ENCODE results near the gene STK33. TPM values are rescaled to one million over a fixed set of nuclear protein-coding genes. Genes with fewer than 3 reads are reported as not detected.

The STK33 gene
- total RNA-seq, 1 donor from 2014 or later: 0.62 TPM

DNA sequence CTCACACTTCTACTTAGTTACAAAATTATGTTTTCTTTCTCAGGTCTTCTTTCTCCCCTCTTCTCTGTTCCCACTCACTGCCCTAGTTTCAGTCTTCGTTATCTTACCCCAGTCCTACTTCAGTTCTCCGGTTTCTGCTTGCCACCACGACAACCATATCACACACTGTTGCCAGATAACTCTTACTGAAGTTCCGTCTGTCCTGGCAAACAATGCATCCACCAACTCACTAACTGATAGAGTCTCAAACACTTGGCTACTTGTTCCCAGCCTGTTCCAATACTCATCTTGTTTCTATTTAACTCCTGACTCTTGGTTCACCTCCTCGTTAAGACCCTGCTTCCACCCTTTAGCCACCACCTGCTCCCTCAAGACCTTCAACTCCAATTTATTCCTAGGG, 164.5 kb downstream of the STK33 start:
- H3K9me3 Mint-ChIP-seq: no peaks in the 10 kb centered on the region
- H3K27me3 Mint-ChIP-seq (ENCODE audit: insufficient read depth): no peaks in the 10 kb centered on the region
- no peak for DNase-seq (ENCODE audit: low spot score)
- no peak overlapping the region for H3K4me3 Mint-ChIP-seq
- H3K4me1 Mint-ChIP-seq (ENCODE audit: low read depth): no peaks in the 10 kb centered on the region
- H3K27ac Mint-ChIP-seq: no peak overlapping the region
- H3K36me3 Mint-ChIP-seq (ENCODE audit: low read depth): no peaks in the 10 kb centered on the region
- intact Hi-C loops (cut with micrococcal nuclease): no loop called here

- H3K4me3 Mint-ChIP-seq: no peak overlapping the region
- H3K36me3 Mint-ChIP-seq (ENCODE audit: low read depth): no peaks in the 10 kb centered on the region
- intact Hi-C loops (cut with micrococcal nuclease): no loop called here
- H3K27ac Mint-ChIP-seq: no peak overlapping the region
- no peaks in the 10 kb centered on the region for H3K4me1 Mint-ChIP-seq (ENCODE audit: low read depth)
- no peaks in the 10 kb centered on the region for H3K9me3 Mint-ChIP-seq
- H3K27me3 Mint-ChIP-seq (ENCODE audit: insufficient read depth): no peaks in the 10 kb centered on the region
- DNase-seq (ENCODE audit: low spot score): no peak
These were observed 168.0 kb downstream of the STK33 start for GRCh38 chr11:8426076-8426475.

DNA sequence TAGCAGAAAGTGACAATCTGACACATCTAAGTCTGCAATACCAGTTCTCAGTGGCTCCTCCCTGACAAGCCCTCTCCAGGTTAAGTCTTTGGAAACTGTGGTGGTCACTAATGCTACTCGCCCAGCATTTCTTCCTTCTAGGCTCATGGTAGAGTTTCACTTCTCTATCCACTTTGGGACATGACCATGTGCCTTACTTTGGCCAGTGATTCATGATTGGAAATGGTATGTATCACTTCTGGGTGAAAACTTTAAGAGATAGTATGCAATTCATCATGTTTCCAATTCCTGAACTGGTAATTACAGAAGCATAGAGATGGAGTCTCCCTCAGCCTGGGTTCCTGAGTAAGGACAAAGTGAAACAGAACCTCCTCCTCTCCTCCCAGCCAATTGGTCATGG, 178.8 kb downstream of the STK33 start:
- intact Hi-C loops (cut with micrococcal nuclease): no loop called here
- Mint-ChIP-seq H3K4me3 (no peak overlapping the region), H3K27ac (no peak overlapping the region), H3K4me1 (ENCODE audit: low read depth) (no peaks in the 10 kb centered on the region), H3K27me3 (ENCODE audit: insufficient read depth) (no peaks in the 10 kb centered on the region), H3K36me3 (ENCODE audit: low read depth) (no peaks in the 10 kb centered on the region), H3K9me3 (no peaks in the 10 kb centered on the region)
- no peak for DNase-seq (ENCODE audit: low spot score)

- intact Hi-C loops (cut with micrococcal nuclease): no loop called here
- Mint-ChIP-seq H3K36me3 (ENCODE audit: low read depth) (no peaks in the 10 kb centered on the region), H3K27me3 (ENCODE audit: insufficient read depth) (peaks cover 1% of the 10 kb centered on the region), H3K9me3 (no peaks in the 10 kb centered on the region), H3K4me1 (ENCODE audit: low read depth) (no peaks in the 10 kb centered on the region), H3K27ac (no peak overlapping the region), H3K4me3 (no peak overlapping the region)
- DNase-seq (ENCODE audit: low spot score): no peak
These were observed 185.7 kb downstream of the STK33 start for GRCh38 chr11:8408151-8408941.

GRCh38 chr11:8403310-8403709, 190.7 kb downstream of the STK33 start:
- intact Hi-C loops (cut with micrococcal nuclease): no loop called here

DNA sequence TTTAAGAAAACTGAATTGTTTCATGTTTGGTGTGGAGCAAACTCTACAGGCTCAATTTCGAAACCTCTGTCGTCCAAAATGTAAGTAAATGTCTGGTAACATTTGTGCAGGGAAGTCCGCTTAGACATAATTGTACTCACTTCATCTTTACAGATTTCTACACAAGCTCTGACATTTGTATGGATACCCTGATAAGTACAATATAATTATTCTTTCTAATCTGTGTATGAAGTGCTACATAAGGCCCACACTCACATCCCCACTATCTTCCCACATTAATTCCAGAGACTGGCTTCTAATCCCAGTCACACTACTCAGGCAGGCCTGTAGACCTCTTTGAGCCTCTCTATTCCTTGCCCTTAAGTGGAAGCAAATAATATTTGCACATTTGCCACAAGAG, 201.1 kb downstream of the STK33 start:
- Mint-ChIP-seq H3K36me3 (ENCODE audit: low read depth) (no peaks in the 10 kb centered on the region), H3K27ac (no peak overlapping the region), H3K4me1 (ENCODE audit: low read depth) (no peaks in the 10 kb centered on the region), H3K4me3 (no peak overlapping the region), H3K27me3 (ENCODE audit: insufficient read depth) (no peaks in the 10 kb centered on the region), H3K9me3 (no peaks in the 10 kb centered on the region)
- intact Hi-C loops (cut with micrococcal nuclease): no loop called here
- no peak for DNase-seq (ENCODE audit: low spot score)

More at GRCh38 chr11:8403310-8403709, 190.7 kb downstream of the STK33 start:
- no peak overlapping the region for H3K4me3 Mint-ChIP-seq
- no peak for DNase-seq (ENCODE audit: low spot score)
- peaks cover 1% of the 10 kb centered on the region for H3K27me3 Mint-ChIP-seq (ENCODE audit: insufficient read depth)
- no peaks in the 10 kb centered on the region for H3K4me1 Mint-ChIP-seq (ENCODE audit: low read depth)
- no peaks in the 10 kb centered on the region for H3K36me3 Mint-ChIP-seq (ENCODE audit: low read depth)
- H3K9me3 Mint-ChIP-seq: no peaks in the 10 kb centered on the region
- H3K27ac Mint-ChIP-seq: no peak overlapping the region

GRCh38 chr11:8392166-8392565, 201.9 kb downstream of the STK33 start:
- H3K36me3 Mint-ChIP-seq (ENCODE audit: low read depth): no peaks in the 10 kb centered on the region
- H3K9me3 Mint-ChIP-seq: no peaks in the 10 kb centered on the region
- no peak for DNase-seq (ENCODE audit: low spot score)
- no peaks in the 10 kb centered on the region for H3K4me1 Mint-ChIP-seq (ENCODE audit: low read depth)
- no peaks in the 10 kb centered on the region for H3K27me3 Mint-ChIP-seq (ENCODE audit: insufficient read depth)
- intact Hi-C loops (cut with micrococcal nuclease): no loop called here
- H3K27ac Mint-ChIP-seq: no peak overlapping the region
- H3K4me3 Mint-ChIP-seq: no peak overlapping the region

GRCh38 chr11:8390851-8391612, 203.0 kb downstream of the STK33 start:
- H3K36me3 Mint-ChIP-seq (ENCODE audit: low read depth): no peaks in the 10 kb centered on the region
- no peaks in the 10 kb centered on the region for H3K9me3 Mint-ChIP-seq
- H3K4me1 Mint-ChIP-seq (ENCODE audit: low read depth): no peaks in the 10 kb centered on the region
- H3K27me3 Mint-ChIP-seq (ENCODE audit: insufficient read depth): no peaks in the 10 kb centered on the region
- intact Hi-C loops (cut with micrococcal nuclease): no loop called here
- no peak overlapping the region for H3K4me3 Mint-ChIP-seq
- H3K27ac Mint-ChIP-seq: no peak overlapping the region
- DNase-seq (ENCODE audit: low spot score): no peak

GRCh38 chr11:8389029-8389996, 204.7 kb downstream of the STK33 start:
- Mint-ChIP-seq H3K27ac (no peak overlapping the region), H3K9me3 (no peaks in the 10 kb centered on the region), H3K4me1 (ENCODE audit: low read depth) (no peaks in the 10 kb centered on the region), H3K36me3 (ENCODE audit: low read depth) (no peaks in the 10 kb centered on the region), H3K27me3 (ENCODE audit: insufficient read depth) (no peaks in the 10 kb centered on the region), H3K4me3 (no peak overlapping the region)
- intact Hi-C loops (cut with micrococcal nuclease): no loop called here
- DNase-seq (ENCODE audit: low spot score): no peak

- Mint-ChIP-seq H3K36me3 (ENCODE audit: low read depth) (no peaks in the 10 kb centered on the region), H3K4me1 (ENCODE audit: low read depth) (no peaks in the 10 kb centered on the region), H3K9me3 (no peaks in the 10 kb centered on the region), H3K27me3 (ENCODE audit: insufficient read depth) (no peaks in the 10 kb centered on the region), H3K27ac (no peak overlapping the region), H3K4me3 (no peak overlapping the region)
- intact Hi-C loops (cut with micrococcal nuclease): no loop called here
- no peak for DNase-seq (ENCODE audit: low spot score)
These were observed 206.3 kb downstream of the STK33 start for GRCh38 chr11:8387693-8388092.

DNA sequence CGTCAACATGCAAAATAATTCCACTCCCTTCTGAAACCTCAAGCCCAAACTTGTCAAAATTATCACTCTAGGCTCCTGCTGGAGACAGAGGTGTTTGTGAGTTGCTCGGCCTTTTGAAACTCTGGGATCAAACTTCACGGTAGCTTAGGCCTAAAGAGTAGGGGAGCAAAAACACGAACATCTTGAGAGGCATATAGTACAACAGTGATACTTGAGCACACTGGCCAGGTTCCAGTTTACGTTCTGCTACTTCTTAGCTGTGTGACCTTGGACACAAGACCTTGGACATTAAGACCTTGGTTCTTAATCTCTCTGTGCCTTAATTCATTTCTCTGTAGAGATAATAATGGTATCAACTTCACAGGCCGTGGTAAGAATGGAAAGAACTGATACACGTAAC, 206.9 kb downstream of the STK33 start:
- Mint-ChIP-seq H3K9me3 (no peaks in the 10 kb centered on the region), H3K27ac (no peak overlapping the region), H3K27me3 (ENCODE audit: insufficient read depth) (no peaks in the 10 kb centered on the region), H3K4me3 (no peak overlapping the region), H3K36me3 (ENCODE audit: low read depth) (no peaks in the 10 kb centered on the region), H3K4me1 (ENCODE audit: low read depth) (no peaks in the 10 kb centered on the region)
- DNase-seq (ENCODE audit: low spot score): no peak
- intact Hi-C loops (cut with micrococcal nuclease): no loop called here

- no peaks in the 10 kb centered on the region for H3K36me3 Mint-ChIP-seq (ENCODE audit: low read depth)
- intact Hi-C loops (cut with micrococcal nuclease): no loop called here
- no peaks in the 10 kb centered on the region for H3K27me3 Mint-ChIP-seq (ENCODE audit: insufficient read depth)
- H3K4me3 Mint-ChIP-seq: no peak overlapping the region
- DNase-seq (ENCODE audit: low spot score): no peak
- H3K27ac Mint-ChIP-seq: no peak overlapping the region
- H3K9me3 Mint-ChIP-seq: no peaks in the 10 kb centered on the region
- H3K4me1 Mint-ChIP-seq (ENCODE audit: low read depth): no peaks in the 10 kb centered on the region
These were observed 207.7 kb downstream of the STK33 start for GRCh38 chr11:8386134-8386864.
